WERI-Rb-1 (cell line): ENCODE results near the gene SHISA8.

Source experiments
- DNase-seq: peaks from one replicate; pipeline ENCODE4 v3.0.0-alpha.2; 2020
- H3K27ac ChIP-seq: fragments of 250-450 bp; sonication (Bioruptor Pico); 2 replicates; pipeline ENCODE4 v1.5.1; 2020; ENCODE audit warnings: mild to moderate bottlenecking, moderate library complexity
- H3K27me3 ChIP-seq: fragments of 250-450 bp; sonication (Bioruptor Pico); 2 replicates; pipeline ENCODE4 v1.5.1; 2021; ENCODE audit warnings: mild to moderate bottlenecking, low read depth, moderate library complexity; ENCODE audit not compliant: insufficient read depth, severe bottlenecking
- H3K36me3 ChIP-seq: fragments of 250-450 bp; sonication (Bioruptor Pico); 2 replicates; pipeline ENCODE4 v1.5.1; 2020; ENCODE audit warnings: mild to moderate bottlenecking, moderate library complexity
- H3K4me3 ChIP-seq: 2 replicates; pipeline ENCODE4 v1.5.1; 2011; ENCODE audit warnings: low read depth, mild to moderate bottlenecking, control low read depth, low read length
- H3K9me3 ChIP-seq: fragments of 250-450 bp; sonication (Bioruptor Pico); 2 replicates; pipeline ENCODE4 v1.5.1; 2021; ENCODE audit warnings: mild to moderate bottlenecking, moderate library complexity; ENCODE audit not compliant: severe bottlenecking
- CTCF ChIP-seq: IDR thresholded peaks from 2 replicates; pipeline ENCODE4 v1.5.1; 2011; ENCODE audit warnings: low read depth, mild to moderate bottlenecking, control low read depth, inconsistent platforms, low read length

The SHISA8 gene

DNA sequence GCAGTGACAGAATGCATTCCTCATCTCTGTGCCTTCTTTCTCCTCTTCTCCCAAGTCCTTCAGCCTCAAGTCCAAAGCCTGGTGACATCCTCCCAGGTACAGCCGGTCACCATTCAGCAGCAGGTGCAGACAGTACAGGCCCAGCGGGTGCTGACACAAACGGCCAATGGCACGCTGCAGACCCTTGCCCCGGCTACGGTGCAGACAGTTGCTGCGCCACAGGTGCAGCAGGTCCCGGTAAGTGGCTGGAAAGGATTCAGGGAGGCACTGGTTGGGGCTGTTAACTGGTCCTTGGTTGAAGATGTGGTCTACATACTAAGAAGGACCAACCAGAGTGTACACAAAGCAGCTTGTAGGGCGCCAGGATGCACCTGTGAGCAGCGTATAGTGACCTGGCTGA lies 46.3 kb downstream of the SHISA8 start:
- no peak for DNase-seq
- no peak for TF ChIP-seq CTCF
- H3K4me3 ChIP-seq = no peak overlapping the region
- no peaks in the 10 kb centered on the region for H3K27me3 ChIP-seq
- H3K9me3 ChIP-seq = no peaks in the 10 kb centered on the region
- no peak overlapping the region for H3K27ac ChIP-seq
- peaks cover 78% of the 10 kb centered on the region for H3K36me3 ChIP-seq

DNA sequence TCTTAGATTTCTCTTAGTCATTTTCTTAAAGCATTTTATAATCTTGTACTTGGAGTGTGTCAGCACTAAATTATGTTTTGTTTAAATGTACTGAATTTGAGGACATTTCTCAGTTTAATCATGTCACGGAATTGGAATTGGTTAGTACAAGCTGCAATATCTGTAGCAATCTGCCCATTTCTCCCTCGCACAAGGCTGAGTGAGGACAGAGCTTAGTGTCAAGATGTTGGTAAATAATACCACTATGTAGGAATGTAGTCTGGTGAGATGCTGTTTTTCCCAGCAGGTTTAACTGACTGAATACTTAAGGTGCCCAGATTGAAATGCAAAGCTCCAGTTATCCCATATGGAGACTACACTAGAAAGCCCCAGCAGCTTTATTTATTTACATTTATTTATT lies 51.4 kb downstream of the SHISA8 start:
- no peak for TF ChIP-seq CTCF
- Histone ChIP-seq H3K36me3 (peaks cover 39% of the 10 kb centered on the region), H3K4me3 (no peak overlapping the region), H3K27ac (no peak overlapping the region), H3K27me3 (no peaks in the 10 kb centered on the region), H3K9me3 (no peaks in the 10 kb centered on the region)
- no peak for DNase-seq

DNA sequence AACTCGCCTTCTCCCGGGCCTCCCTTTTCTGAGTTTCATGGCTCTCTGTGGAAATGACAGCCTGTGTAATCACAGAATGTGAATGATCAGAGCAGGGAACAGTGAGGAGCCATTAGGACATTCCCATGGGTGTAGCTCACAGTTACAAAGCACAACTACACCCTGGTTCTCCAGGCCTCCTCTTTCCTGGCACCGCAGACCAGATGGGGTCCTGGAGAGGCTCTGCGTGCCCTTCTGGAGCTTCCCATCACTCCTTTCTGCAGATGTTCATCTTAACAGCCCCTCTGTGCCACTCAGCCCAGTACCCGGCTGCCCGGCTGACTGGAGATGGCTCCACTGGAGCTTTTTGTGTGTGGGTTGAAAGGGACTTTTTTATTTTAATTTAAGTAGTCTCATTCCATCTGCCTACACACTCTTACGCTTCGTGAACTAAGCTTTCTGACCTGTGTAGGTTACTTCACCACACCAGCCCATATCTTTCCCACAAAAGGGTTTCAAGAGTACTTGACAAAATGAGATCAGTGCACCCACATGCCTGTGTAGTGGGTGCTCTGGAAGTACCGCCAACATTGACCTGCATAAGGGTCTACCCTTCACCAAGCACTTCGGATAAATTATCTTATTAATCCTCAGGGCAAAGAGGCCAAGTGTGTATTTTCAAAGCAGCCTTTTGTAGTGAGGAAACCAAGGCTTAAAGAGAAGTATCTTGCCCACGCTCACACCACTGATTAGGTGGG lies 52.2 kb downstream of the SHISA8 start:
- DNase-seq = no peak

DNA sequence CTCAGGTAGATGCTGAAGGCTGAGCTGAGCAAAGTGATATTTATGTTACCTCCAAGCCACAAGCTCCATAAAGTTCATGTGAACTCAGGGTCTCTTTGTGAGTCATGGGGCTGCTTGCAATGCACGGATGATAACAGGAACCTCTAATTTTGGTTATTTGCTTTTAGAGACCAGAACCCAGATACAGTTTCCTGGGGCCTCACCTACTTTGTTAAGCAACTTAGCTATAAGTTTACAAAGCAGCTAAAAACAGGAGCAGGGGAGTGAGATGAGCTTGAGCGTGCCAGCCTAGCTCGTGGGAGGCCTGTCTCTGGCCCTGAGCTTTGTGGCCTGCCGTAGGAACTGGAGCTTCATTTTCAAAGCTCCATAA lies 52.7 kb downstream of the SHISA8 start:
- H3K27ac ChIP-seq = no peak overlapping the region
- TF ChIP-seq CTCF = no peak
- no peak for DNase-seq
- H3K36me3 ChIP-seq = peaks cover 28% of the 10 kb centered on the region
- H3K9me3 ChIP-seq = no peaks in the 10 kb centered on the region
- H3K27me3 ChIP-seq = no peaks in the 10 kb centered on the region
- H3K4me3 ChIP-seq = no peak overlapping the region

More for the DNA sequence above, 52.2 kb downstream of the SHISA8 start:
- H3K27me3 ChIP-seq = no peaks in the 10 kb centered on the region
- no peaks in the 10 kb centered on the region for H3K9me3 ChIP-seq
- H3K36me3 ChIP-seq = peaks cover 32% of the 10 kb centered on the region
- no peak overlapping the region for H3K27ac ChIP-seq
- no peak overlapping the region for H3K4me3 ChIP-seq
- TF ChIP-seq CTCF = no peak
